SU-DHL-6 (cell line): ENCODE results near the gene NPEPL1.

Source experiments
- EZH2phosphoT487 ChIP-seq: fragments of 200-600 bp; sonication (generic), shearing (Covaris generic); conservative IDR thresholded peaks from 2 replicates; pipeline ENCODE4 v1.6.1; 2018; ENCODE audit warnings: mild to moderate bottlenecking, antibody characterized with exemption, low read length, moderate library complexity, mixed read lengths
- TF ChIP-seq, protein P1 (sequence below): fragments of 200-600 bp; sonication (generic); IDR thresholded peaks from one replicate; pipeline ENCODE4 v1.5.1; 2017; ENCODE audit warnings: antibody characterized with exemption, mild to moderate bottlenecking, low read length, moderate library complexity; ENCODE audit not compliant: insufficient read depth, poor library complexity, severe bottlenecking

DNA sequence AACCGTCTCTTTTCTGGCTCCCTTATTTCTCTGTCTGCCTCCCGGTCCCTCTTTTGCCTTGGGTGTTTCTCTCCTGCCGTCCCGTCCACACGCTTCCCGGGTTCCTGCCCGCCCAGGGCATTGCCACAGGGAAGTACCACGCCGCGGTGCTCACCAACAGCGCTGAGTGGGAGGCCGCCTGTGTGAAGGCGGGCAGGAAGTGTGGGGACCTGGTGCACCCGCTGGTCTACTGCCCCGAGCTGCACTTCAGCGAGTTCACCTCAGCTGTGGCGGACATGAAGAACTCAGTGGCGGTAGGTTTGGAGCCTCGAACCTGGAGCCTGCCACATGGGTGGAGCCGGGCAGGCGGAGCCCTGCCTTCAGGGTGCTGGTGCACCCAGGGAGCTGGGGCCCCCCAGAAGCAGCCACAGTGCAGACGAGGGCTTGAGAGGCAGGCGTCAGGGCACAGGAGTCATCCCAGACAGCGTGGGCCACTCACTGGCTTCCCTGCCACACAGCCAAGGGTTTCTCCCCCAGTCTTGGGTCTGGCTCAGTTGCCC, 21.3 kb downstream of the NPEPL1 start:
- TF ChIP-seq, protein P1, sequence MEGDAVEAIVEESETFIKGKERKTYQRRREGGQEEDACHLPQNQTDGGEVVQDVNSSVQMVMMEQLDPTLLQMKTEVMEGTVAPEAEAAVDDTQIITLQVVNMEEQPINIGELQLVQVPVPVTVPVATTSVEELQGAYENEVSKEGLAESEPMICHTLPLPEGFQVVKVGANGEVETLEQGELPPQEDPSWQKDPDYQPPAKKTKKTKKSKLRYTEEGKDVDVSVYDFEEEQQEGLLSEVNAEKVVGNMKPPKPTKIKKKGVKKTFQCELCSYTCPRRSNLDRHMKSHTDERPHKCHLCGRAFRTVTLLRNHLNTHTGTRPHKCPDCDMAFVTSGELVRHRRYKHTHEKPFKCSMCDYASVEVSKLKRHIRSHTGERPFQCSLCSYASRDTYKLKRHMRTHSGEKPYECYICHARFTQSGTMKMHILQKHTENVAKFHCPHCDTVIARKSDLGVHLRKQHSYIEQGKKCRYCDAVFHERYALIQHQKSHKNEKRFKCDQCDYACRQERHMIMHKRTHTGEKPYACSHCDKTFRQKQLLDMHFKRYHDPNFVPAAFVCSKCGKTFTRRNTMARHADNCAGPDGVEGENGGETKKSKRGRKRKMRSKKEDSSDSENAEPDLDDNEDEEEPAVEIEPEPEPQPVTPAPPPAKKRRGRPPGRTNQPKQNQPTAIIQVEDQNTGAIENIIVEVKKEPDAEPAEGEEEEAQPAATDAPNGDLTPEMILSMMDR = no peak
- TF ChIP-seq EZH2phosphoT487 = no peak
